ENCODE results near the gene FHIT. TPM values are rescaled to one million over a fixed set of nuclear protein-coding genes. Genes with fewer than 3 reads are reported as not detected.

FHIT gene
- total RNA-seq: 1 to 10 TPM in 3 of 4 donors, under 1 TPM in 1; 0.72 to 5.2 (median 2.1) TPM

- Histone ChIP-seq H3K4me1 (peaks cover 10 to 17% of the 10 kb centered on the region in 2 donors), H3K4me3 (peak within 1 kb of the TSS; percentile 75 to 97 (median 84)), H3K9me3 (no peaks in the 10 kb centered on the region), H3K27ac (peak within 1 kb of the TSS; percentile 86 to 96 (median 86)), H3K27me3 (no peaks in the 10 kb centered on the region), H3K36me3 (no peaks in the 10 kb centered on the region)
- DNase-seq (peak; percentile 96 to 97), ATAC-seq (peak; percentile 94 to 95)
- no peak for TF ChIP-seq CTCF (IDR thresholded peaks at IDR 0.05 in 4 of 5, conservative IDR thresholded peaks at IDR 0.05 in 1 of 5)
- TF ChIP-seq POLR2A (IDR thresholded peaks at IDR 0.05): peak; percentile 49 to 66
- intact Hi-C loops (cut with DNase I; ENCODE audit: low total_unique reads): loop anchor here (1.0 to 2.0 kb wide), 2 partner anchors 309 to 937 kb away; partner anchors contain the start of gene PTPRG
- in situ Hi-C loops (cut with MboI; ENCODE audit: low sequenced_read_pairs in 4 of 4): loop anchor here in 1 of 4 donors (25.0 kb wide), 1 partner anchor 286 kb away; no protein-coding TSS in a partner anchor
Observed at GRCh38 chr3:61251174-61251972, at the start of gene FHIT. Gene FHIT (minus strand): TSS chr3:61251452.

DNA sequence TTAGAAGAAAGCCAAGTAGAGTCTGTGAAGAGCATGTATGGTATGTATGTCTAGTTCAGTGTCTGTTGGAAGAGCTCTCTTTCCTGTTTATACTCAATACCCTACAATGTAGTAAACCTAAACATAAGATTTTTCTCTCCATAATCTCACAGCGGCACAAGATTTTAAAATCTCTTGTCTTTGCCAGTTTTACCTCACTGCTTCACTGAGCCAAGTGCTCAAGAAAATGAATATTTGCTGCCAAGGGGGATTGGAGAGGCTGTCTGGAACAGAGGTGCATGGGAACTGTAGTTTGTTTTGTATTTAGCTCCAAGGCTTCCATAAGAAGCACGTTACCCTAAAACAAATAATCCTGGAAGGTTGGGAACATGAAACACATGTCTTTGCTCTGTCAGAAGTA lies 49.5 kb upstream of the FHIT start:
- Histone ChIP-seq H3K9me3 (no peaks in the 10 kb centered on the region), H3K4me1 (no peaks in the 10 kb centered on the region), H3K27me3 (no peaks in the 10 kb centered on the region), H3K36me3 (no peaks in the 10 kb centered on the region), H3K27ac (no peak overlapping the region), H3K4me3 (no peak overlapping the region)
- DNase-seq (no peak), ATAC-seq (no peak)
- TF ChIP-seq POLR2A (IDR thresholded peaks at IDR 0.05) (no peak), CTCF (IDR thresholded peaks at IDR 0.05 in 4 of 5, conservative IDR thresholded peaks at IDR 0.05 in 1 of 5) (no peak)
- in situ Hi-C loops (cut with MboI; ENCODE audit: low sequenced_read_pairs in 4 of 4) (no loop called here), intact Hi-C loops (cut with DNase I; ENCODE audit: low total_unique reads) (no loop called here)

DNA sequence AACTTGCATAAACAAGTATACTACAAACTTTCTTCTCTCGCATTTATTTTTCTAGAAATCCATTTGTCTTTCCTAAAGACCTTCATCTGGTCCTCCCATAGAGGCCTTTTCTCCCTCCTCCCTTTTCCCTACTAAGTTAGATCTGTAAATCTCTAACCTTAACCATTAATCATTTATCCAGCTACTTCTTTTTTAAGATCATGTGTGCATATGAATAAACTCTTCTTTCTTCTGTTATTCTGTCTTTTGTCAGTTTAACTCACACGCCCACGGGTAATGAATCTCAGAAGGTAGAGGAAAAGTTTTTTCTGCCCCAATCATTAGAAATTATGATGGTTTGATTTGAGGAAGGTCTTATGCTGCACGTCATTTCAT lies 48.7 kb upstream of the FHIT start:
- TF ChIP-seq CTCF (IDR thresholded peaks at IDR 0.05 in 4 of 5, conservative IDR thresholded peaks at IDR 0.05 in 1 of 5) (no peak), POLR2A (IDR thresholded peaks at IDR 0.05) (no peak)

DNA sequence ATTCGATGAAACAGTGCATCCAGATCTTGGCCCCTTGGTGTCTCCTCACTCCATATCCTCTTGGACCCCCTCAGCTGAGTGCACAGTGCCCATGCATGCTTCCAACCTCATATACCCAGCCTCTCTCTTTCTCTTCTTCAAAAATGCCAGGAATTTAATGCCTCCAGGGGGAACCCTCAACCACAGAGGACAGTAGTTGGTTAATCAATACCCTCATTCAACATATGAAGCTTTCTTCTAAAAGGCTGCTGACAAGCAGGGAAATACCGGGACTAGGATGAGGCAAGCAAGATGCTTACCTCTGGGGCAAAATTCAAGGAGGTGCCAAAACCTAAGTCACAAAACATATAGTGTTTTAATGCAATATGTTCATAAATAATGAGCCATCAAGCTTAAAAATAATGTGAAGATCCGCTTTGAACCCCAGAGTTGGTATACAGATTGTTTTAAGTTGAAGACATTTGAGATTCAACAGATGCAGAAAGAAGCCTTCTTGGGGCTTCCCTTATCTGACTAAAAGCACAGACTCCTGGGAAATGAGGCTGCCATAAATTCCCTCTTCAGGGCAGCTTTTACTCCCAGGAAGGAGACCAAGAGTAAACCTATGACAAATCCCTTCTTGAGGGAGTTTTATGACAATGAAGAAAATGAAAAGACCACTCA lies 48.2 kb upstream of the FHIT start:
- DNase-seq: no peak
- no peak for ATAC-seq
- Histone ChIP-seq H3K9me3 (no peaks in the 10 kb centered on the region), H3K27me3 (no peaks in the 10 kb centered on the region), H3K27ac (no peak overlapping the region), H3K36me3 (no peaks in the 10 kb centered on the region), H3K4me3 (no peak overlapping the region), H3K4me1 (no peaks in the 10 kb centered on the region)
- in situ Hi-C loops (cut with MboI; ENCODE audit: low sequenced_read_pairs in 4 of 4) (no loop called here), intact Hi-C loops (cut with DNase I; ENCODE audit: low total_unique reads) (no loop called here)
- TF ChIP-seq CTCF (IDR thresholded peaks at IDR 0.05 in 4 of 5, conservative IDR thresholded peaks at IDR 0.05 in 1 of 5): no peak
- no peak for TF ChIP-seq POLR2A (IDR thresholded peaks at IDR 0.05)

More for the DNA sequence above, 48.7 kb upstream of the FHIT start:
- Histone ChIP-seq H3K36me3 (no peaks in the 10 kb centered on the region), H3K4me3 (no peak overlapping the region), H3K9me3 (no peaks in the 10 kb centered on the region), H3K4me1 (no peaks in the 10 kb centered on the region), H3K27ac (no peak overlapping the region), H3K27me3 (no peaks in the 10 kb centered on the region)
- in situ Hi-C loops (cut with MboI; ENCODE audit: low sequenced_read_pairs in 4 of 4) (no loop called here), intact Hi-C loops (cut with DNase I; ENCODE audit: low total_unique reads) (no loop called here)
- DNase-seq (no peak), ATAC-seq (no peak)
